HG02938 (cell line): ENCODE data around the gene PHGDH.
"Not testable (repeated sequence)": the region's sequence is repeated elsewhere in the genome, so short reads cannot be mapped to it uniquely, and the experiment has no call there.

Source experiments
- ATAC-seq: cut with Tn5 transposase; IDR thresholded peaks from one replicate; pipeline ENCODE4 v1.9.1; 2021; ENCODE audit warnings: mild to moderate bottlenecking, moderate library complexity; ENCODE audit not compliant: unreplicated experiment

Gene PHGDH

GRCh38 chr1:119696863-119697262 is 14.9 kb upstream of the PHGDH start:
- not testable (repeated sequence) for ATAC-seq

DNA sequence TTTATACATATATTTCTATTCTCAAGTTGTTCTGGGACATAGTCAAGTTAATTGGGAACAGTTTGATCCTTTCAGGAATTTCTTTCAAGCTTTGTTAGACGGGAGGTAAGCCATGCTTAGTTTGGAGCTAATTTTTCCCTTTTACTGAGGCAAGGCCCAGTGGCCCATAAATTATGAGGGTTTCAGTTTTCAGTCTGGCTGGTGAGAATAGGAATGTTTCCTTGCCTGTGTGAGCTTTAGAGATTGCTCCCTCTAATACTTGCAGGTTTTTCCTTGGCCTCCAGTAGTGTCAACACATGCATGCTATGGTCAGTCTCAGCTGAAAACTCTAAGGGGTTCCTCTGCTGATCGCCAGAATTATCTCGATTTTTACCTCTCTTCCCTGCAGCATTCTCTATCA is 14.1 kb upstream of the PHGDH start:
- ATAC-seq = no peak

DNA sequence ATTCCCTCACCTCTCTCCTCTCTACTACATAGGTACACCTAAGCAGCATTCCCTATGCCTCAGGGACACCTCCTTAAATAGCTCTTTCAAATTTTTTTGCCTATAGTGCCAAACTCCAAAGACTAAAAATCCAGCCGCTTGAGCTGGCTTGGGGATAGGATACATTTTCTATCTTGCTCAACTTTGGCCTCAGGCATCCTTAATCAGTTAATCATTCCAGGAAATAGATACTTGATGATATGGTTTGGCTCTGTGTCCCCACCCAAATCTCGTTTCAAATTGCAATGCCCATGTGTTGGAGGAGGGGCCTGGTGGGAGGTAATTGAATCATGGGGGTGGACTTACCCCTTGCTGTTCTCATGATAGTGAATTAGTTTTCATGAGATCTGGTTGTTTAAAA is 11.4 kb upstream of the PHGDH start:
- ATAC-seq = no peak

DNA sequence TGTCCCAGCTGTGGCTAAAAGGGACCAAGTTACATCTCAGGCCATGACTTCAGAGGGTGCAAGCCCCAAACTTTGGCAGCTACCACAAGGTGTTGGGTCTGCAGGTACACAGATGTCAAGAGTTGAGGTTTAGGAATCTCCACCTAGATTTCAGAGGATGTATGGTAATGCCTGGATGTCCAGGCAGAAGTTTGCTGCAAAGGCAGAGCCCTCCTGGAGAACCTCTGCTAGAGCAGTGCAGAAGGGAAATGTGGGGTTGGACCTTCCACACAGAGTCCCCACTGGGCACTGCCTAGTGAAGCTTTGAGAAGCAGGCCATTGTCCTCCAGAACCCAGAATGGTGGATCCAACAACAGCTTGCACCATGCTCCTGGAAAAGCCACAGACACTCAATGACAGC is 10.1 kb upstream of the PHGDH start:
- ATAC-seq = no peak

DNA sequence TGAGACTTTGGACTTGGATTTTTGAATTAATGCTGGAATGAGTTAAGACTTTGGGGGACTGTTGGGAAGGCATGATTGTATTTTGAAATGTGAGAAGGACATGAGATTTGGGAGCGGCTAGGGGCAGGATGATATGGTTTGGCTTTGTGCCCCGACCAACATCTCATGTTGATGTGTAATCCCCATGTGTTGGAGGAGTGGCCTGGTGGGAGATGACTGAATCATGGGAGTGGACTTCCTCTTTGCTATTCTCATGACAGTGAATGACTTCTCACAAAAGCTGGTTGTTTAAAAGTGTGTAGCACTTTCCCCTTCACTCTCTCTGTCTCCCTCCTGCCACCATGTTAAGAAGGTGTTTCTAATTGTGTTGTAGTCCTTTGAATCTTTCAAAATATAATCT is 9.3 kb upstream of the PHGDH start:
- ATAC-seq = no peak

- no peak for ATAC-seq
Measured at GRCh38 chr1:119703666-119704450, 7.9 kb upstream of the PHGDH start.

- not testable (repeated sequence) for ATAC-seq
Measured at GRCh38 chr1:119706599-119706998, 5.1 kb upstream of the PHGDH start.

- not testable (repeated sequence) for ATAC-seq
Measured at GRCh38 chr1:119711356-119711803, 354 bp upstream of the PHGDH start.

GRCh38 chr1:119712342-119713038 is 756 bp downstream of the PHGDH start:
- ATAC-seq = no peak

- ATAC-seq = no peak
Measured at GRCh38 chr1:119713039-119713748, 1.5 kb downstream of the PHGDH start.

- no peak for ATAC-seq
Measured at GRCh38 chr1:119713749-119714456, 2.2 kb downstream of the PHGDH start.

DNA sequence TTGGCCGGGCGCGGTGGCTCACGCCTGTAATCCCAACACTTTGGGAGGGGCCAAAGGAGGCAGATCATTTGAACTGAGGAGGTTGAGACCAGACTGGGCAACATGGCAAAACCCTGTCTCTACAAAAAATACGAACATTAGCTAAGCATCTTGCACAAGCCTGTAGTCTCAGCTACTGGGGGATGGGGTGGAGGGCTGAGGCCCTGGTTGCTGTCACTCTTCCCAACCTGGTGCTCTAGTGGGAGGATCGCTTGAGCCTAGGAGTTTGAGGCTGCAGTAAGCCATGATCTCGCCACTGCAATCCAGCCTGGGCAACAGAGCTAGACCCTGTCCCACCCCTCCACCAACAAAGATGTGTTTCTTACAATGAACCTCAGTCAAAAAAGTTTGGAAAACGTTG is 2.8 kb downstream of the PHGDH start:
- ATAC-seq = no peak

DNA sequence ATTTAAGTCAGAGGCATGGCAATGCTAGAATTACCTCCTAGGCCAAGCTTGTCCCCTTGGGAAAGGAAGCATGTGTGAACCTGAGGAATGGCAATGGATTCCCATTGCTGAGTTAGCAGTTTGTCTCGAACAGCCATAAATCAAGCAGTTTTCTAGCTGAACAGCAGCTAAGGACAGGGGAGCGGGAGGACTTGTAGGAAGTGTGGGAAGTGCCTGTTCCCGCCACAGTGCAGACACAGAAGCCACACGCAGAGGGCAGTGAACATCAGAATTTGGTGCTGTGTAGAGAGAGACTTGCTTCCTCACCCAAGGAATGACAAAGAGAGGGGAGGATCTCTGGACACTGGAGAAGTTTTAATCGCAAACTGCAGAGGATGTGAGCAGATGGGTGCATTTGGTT is 3.8 kb downstream of the PHGDH start:
- no peak for ATAC-seq

DNA sequence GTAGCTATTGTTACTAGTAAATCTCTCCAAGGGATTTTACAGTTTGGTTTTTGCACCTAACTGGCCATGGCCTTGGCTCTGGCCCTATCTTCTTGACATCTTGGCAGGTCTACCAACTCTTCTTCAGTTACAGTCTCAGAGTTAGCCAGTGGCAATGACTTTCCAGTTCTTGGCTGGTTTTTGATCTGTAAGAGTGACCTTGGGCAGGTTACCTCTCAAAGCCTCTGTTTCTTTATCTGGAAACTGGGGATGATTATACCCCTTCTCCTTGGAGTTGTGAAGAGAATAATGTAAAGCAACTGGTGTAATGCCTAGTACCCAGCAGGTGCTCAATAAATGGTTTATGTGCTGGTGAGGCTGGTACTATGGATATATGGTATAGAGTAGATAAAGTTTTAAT is 6.7 kb downstream of the PHGDH start:
- ATAC-seq = no peak

- no peak for ATAC-seq
Measured at GRCh38 chr1:119718972-119719371, 7.2 kb downstream of the PHGDH start.

- ATAC-seq = no peak
Measured at GRCh38 chr1:119720866-119721440, 9.2 kb downstream of the PHGDH start.

DNA sequence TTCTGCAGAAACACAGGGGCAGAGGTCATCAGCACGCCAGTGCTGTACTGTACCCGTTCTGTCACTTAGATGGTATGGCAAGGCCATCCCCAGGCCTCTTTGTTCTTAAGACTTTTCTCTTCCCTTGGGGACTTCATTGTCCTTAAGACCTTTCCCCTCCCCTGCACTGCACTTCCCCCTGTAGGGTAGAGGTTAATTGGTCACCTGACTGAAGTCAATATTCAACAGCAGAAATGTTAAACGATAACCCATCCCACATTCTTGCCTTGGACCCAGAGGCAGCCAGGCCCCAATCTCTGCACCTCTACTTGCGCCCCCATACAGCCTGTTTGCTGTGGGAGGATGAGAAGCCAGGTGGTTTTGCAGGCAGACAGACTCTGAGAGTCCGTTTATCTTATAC is 10.2 kb downstream of the PHGDH start:
- ATAC-seq = no peak

- ATAC-seq = no peak
Measured at GRCh38 chr1:119724611-119725218, 13.0 kb downstream of the PHGDH start.

DNA sequence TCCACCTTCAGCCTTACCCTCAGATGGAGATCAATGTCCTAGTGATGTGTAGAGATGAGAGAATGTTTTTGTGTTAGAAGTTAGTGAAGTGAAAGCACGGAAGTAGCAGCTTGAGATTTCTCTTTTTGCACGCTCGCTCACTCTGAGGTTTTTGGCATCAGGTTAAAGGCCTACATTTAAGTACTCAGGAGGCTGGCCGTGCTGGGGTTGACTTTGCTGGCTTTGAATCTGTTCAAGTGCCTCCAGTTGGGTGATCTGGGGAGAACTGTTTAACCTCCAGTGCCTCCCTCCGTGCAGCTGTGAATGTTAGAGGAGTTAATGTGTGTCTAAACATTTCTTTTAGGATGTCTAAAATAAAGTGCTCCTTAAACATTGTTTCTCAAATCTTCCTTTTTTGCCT is 13.9 kb downstream of the PHGDH start:
- no peak for ATAC-seq

- no peak for ATAC-seq
Measured at GRCh38 chr1:119727991-119728390, 16.3 kb downstream of the PHGDH start.
